ENCODE data around the gene MGLL. TPM values are rescaled to one million over a fixed set of nuclear protein-coding genes. Genes with fewer than 3 reads are reported as not detected.
A peak's percentile ranks its signal among the peaks of the same experiment; 100 is the strongest.

MGLL gene
- total and polyA plus RNA-seq, 10 donors, result 11.0 to 134 (median 80.7) TPM

GRCh38 chr3:127736801-127737539 is 85.3 kb downstream of the MGLL start:
- no peak for DNase-seq
- WGBS, 5 donors, result 81 to 89% (median 81%) methylated on average over 10 of the region's 10 CpGs
- TF ChIP-seq POLR2AphosphoS5 (IDR thresholded peaks at IDR 0.05), result no peak
- no peak for TF ChIP-seq POLR2A (IDR thresholded peaks at IDR 0.05)
- TF ChIP-seq CTCF (IDR thresholded peaks at IDR 0.05 in 8 of 11, conservative IDR thresholded peaks at IDR 0.05 in 3 of 11), result no peak
- Histone ChIP-seq H3K36me3 (peaks cover 0 to 8% (median 0%) of the 10 kb centered on the region in 6 donors), H3K4me1 (peaks cover 15 to 76% (median 63%) of the 10 kb centered on the region in 6 donors), H3K4me3 (no peak overlapping the region), H3K27me3 (replicated peaks in 1 of 7) (no peaks in the 10 kb centered on the region), H3K27ac (peak overlapping the region in 5 of 8 donors; percentile 11 to 74 (median 73)), H3K9me3 (no peaks in the 10 kb centered on the region)
- intact Hi-C loops (cut with DNase I; ENCODE audit: low total_unique reads), result no loop called here

DNA sequence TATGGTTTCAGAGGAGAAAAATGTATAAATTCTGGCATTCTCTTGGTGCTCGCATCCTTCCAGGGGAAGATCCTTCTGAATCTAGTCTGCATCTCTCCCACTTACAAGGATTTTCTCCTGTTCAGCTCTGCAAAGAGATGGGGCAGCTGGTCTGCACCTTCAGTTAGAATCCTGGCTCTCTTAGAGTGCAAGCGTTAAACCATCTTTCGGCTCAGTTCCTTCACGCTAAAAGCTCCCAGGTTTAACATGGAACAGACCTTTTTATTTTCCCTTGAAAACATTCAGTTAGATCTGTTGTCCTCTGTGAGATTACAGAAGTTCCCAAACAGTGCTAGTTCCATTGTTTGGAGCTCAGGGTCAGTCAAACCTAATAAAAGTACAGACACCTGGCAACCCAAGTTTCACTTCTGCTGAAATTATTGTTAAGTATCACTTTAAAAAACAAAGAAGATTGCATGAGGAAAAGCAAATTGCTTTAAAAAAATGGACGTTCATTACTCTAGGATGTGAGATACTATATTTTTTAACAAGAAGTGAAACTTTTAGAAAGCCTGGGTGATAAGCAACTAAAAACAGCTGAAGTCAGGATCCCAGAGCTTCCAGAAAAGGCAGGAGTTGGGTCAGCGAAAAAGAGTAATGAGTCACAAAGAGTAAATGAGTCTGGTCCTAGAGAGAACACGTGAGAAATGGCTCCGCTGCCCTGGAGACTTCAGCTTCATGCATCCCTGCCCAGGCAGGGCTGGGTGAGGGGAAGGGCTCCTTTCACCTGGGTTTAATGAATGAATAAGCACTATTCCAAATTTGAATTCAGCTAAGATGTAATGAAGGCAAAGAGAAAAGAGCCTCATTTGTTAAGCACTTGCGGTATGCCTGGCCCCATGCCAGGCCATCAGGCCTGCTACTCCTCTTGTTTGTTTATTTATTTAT is 86.3 kb downstream of the MGLL start:
- Histone ChIP-seq H3K27me3 (replicated peaks in 1 of 7) (no peaks in the 10 kb centered on the region), H3K27ac (peak overlapping the region in 7 of 8 donors; percentile 58 to 74 (median 64))
- peak; percentile 73 for DNase-seq

GRCh38 chr3:127734754-127735473 is 87.4 kb downstream of the MGLL start:
- intact Hi-C loops (cut with DNase I; ENCODE audit: low total_unique reads), result no loop called here
- no peaks in the 10 kb centered on the region for H3K9me3 ChIP-seq
- DNase-seq, result peak; percentile 66
- peaks cover 0 to 3% (median 0%) of the 10 kb centered on the region in 6 donors for H3K36me3 ChIP-seq
- peak in 2 of 3 donors; percentile 24 to 46 for TF ChIP-seq POLR2AphosphoS5 (IDR thresholded peaks at IDR 0.05)
- TF ChIP-seq POLR2A (IDR thresholded peaks at IDR 0.05), result no peak
- peaks cover 15 to 85% (median 66%) of the 10 kb centered on the region in 6 donors for H3K4me1 ChIP-seq
- WGBS, 5 donors, result 18 to 30% (median 23%) methylated on average over 8 of the region's 8 CpGs
- no peaks in the 10 kb centered on the region for H3K27me3 ChIP-seq (replicated peaks in 1 of 7)
- H3K4me3 ChIP-seq, result peak overlapping the region in 3 of 8 donors; percentile 2 to 51 (median 12)
- H3K27ac ChIP-seq, result peak overlapping the region in 7 of 8 donors; percentile 58 to 74 (median 64)

More for the DNA sequence above, 86.3 kb downstream of the MGLL start:
- Histone ChIP-seq H3K9me3 (no peaks in the 10 kb centered on the region), H3K4me1 (peaks cover 15 to 76% (median 63%) of the 10 kb centered on the region in 6 donors), H3K4me3 (peak overlapping the region in 3 of 8 donors; percentile 8 to 51 (median 12)), H3K36me3 (peaks cover 0 to 8% (median 0%) of the 10 kb centered on the region in 6 donors)
- 50 to 62% (median 60%) methylated on average over 9 of the region's 9 CpGs for WGBS, 5 donors
- TF ChIP-seq POLR2AphosphoS5 (IDR thresholded peaks at IDR 0.05) (peak in 1 of 3 donors; percentile 40), CTCF (IDR thresholded peaks at IDR 0.05 in 8 of 11, conservative IDR thresholded peaks at IDR 0.05 in 3 of 11) (no peak)
- intact Hi-C loops (cut with DNase I; ENCODE audit: low total_unique reads), result no loop called here

DNA sequence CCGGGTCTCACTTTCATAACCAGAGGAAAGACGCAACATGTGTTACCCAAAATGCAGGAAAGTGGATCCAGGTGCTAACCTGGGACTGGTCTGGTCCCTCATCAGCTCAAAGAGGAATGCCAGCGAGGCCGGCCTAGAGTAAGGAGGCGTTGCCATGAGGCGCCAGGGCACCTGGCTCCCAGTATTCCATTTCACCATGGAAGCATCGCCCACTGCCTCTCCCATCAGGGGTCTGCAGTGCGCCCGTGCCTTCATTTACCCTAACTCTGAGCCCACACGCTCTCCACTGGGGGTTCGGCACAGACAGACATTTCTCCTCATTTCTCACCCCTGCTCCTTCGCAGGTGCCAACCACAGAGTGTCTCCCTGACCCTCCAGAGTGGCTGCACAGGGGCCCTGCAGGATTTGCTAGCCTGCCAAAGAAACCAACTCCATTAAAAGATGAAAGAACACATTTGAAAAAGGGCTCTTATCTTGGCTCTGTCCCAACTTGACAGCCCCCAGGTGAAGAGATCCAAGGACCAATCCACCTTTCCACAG is 88.1 kb downstream of the MGLL start:
- Histone ChIP-seq H3K27ac (peak overlapping the region in 7 of 8 donors; percentile 58 to 74 (median 64)), H3K9me3 (no peaks in the 10 kb centered on the region), H3K27me3 (replicated peaks in 1 of 7) (no peaks in the 10 kb centered on the region), H3K4me1 (peaks cover 15 to 86% (median 68%) of the 10 kb centered on the region in 6 donors), H3K4me3 (peak overlapping the region in 2 of 8 donors; percentile 12 to 51), H3K36me3 (no peaks in the 10 kb centered on the region)
- peak; percentile 67 for DNase-seq
- intact Hi-C loops (cut with DNase I; ENCODE audit: low total_unique reads), result no loop called here
- WGBS, 5 donors, result 90 to 95% (median 94%) methylated on average over 11 to 12 of the region's 12 CpGs
- TF ChIP-seq POLR2AphosphoS5 (IDR thresholded peaks at IDR 0.05) (no peak), CTCF (IDR thresholded peaks at IDR 0.05 in 8 of 11, conservative IDR thresholded peaks at IDR 0.05 in 3 of 11) (no peak), POLR2A (IDR thresholded peaks at IDR 0.05) (no peak)
